ENCODE data around the gene NUDT15.

Gene NUDT15

DNA sequence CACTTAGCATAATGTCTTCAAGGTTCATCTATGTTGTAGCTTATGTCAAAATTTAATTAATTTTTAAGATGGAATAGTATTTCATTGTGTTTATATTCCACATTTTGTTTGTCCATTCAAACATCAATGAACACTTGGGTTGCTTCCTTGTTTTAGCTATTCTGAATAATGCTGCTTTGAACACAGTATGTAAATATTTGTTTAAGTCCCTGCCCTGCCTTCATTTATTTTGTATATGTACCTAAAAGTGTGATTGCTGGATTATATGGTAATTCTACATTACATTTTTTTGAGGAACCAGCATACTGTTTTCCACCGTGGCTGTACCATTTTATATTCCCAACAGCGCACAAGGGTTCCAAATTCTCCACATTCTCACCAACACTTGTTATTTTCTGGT is 18.9 kb upstream of the NUDT15 start:
- no peak for TF ChIP-seq GATA3 (IDR thresholded peaks at IDR 0.05; ENCODE audit: low read depth, low read length)
- TF ChIP-seq GATA2 (IDR thresholded peaks at IDR 0.05; ENCODE audit: low read depth, low read length), result no peak

DNA sequence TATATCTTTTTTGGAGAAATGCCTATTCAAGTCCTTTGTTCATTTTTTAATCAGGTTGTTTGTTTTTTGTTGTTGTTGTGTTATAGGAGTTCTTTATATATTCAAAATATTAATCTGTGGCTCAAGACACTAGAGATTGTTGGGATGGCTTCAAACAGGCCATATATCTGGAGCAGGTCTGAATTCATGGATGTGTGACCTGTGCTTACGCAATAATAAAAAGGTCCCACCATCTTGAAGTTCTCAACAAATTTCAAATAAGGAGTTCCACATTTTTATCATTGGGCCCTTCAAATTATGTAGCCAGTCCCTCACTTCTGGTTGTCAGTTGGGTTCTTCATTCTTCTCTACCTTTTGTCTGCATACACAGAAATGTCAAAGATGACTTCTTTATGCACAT is 17.7 kb upstream of the NUDT15 start:
- no peak for TF ChIP-seq GATA3 (IDR thresholded peaks at IDR 0.05; ENCODE audit: low read depth, low read length)
- TF ChIP-seq GATA2 (IDR thresholded peaks at IDR 0.05; ENCODE audit: low read depth, low read length), result no peak

GRCh38 chr13:48028066-48028465 is 9.5 kb upstream of the NUDT15 start:
- no peak for TF ChIP-seq GATA3 (IDR thresholded peaks at IDR 0.05; ENCODE audit: low read depth, low read length)
- TF ChIP-seq GATA2 (IDR thresholded peaks at IDR 0.05; ENCODE audit: low read depth, low read length), result no peak

DNA sequence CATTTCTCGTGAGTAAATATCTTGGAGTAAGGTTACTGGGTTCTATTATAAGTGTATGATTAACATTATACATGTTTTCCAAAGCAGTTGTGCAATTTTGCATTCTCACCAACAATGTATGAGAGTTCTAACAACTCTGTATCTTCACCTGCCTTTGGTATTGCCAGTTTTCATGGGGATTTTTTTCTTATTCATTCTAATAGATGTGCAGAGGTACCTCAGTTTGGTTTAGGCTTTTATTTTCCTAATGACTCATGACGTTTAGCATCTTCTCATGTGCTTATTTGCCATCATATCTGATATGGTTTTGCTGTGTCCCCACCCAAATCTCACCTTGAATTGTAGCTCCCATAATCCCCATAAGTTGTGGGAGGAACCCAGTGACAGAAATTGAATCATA is 7.7 kb upstream of the NUDT15 start:
- TF ChIP-seq GATA2 (IDR thresholded peaks at IDR 0.05; ENCODE audit: low read depth, low read length) (no peak), GATA3 (IDR thresholded peaks at IDR 0.05; ENCODE audit: low read depth, low read length) (no peak)

DNA sequence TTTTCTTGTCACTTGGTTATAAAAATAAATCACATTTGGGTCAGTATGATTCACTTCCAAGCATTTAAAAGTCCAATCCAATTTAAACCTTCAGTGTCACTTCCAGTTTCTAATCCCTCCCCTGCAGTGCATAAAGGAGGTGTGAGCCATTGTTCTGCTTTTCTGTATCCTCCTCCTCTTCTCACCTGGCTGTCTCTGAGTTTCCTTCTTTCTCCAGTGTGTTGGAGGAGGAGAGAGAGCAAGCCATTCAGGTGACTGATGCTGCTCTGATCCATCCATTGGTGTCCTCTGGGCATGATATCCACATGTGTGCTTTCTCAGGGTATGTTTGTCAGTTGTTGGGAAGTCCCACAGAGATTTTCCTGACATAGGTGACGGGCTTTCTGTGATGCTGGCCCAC is 1.2 kb downstream of the NUDT15 start:
- no peak for TF ChIP-seq GATA2 (IDR thresholded peaks at IDR 0.05; ENCODE audit: low read depth, low read length)
- no peak for TF ChIP-seq GATA3 (IDR thresholded peaks at IDR 0.05; ENCODE audit: low read depth, low read length)

- TF ChIP-seq GATA3 (IDR thresholded peaks at IDR 0.05; ENCODE audit: low read depth, low read length) (no peak), GATA2 (IDR thresholded peaks at IDR 0.05; ENCODE audit: low read depth, low read length) (no peak)
Measured at GRCh38 chr13:48040049-48040448, 2.5 kb downstream of the NUDT15 start.

GRCh38 chr13:48040896-48041295 is 3.4 kb downstream of the NUDT15 start:
- no peak for TF ChIP-seq GATA2 (IDR thresholded peaks at IDR 0.05; ENCODE audit: low read depth, low read length)

DNA sequence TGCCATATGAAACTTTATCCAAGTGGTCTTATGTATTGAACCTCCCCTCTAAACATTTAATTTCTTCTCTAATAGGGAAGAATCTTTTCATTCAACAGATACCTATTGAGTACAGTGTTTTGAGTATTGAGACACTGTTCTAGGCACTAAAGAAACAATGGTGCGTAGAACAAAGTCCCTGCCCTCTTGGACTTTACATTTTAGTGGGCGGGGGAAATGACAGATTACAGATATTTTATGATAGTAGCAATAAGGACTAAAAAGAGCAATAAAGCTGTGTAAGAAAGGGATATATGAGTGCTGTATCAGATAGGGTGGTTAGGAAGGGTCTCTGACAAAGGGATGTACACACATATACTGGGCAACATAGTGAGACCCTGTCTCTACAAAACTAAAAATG is 5.4 kb downstream of the NUDT15 start:
- TF ChIP-seq GATA3 (IDR thresholded peaks at IDR 0.05; ENCODE audit: low read depth, low read length) (no peak), GATA2 (IDR thresholded peaks at IDR 0.05; ENCODE audit: low read depth, low read length) (no peak)

GRCh38 chr13:48043789-48044503 is 6.4 kb downstream of the NUDT15 start:
- no peak for TF ChIP-seq GATA2 (IDR thresholded peaks at IDR 0.05; ENCODE audit: low read depth, low read length)
- no peak for TF ChIP-seq GATA3 (IDR thresholded peaks at IDR 0.05; ENCODE audit: low read depth, low read length)

DNA sequence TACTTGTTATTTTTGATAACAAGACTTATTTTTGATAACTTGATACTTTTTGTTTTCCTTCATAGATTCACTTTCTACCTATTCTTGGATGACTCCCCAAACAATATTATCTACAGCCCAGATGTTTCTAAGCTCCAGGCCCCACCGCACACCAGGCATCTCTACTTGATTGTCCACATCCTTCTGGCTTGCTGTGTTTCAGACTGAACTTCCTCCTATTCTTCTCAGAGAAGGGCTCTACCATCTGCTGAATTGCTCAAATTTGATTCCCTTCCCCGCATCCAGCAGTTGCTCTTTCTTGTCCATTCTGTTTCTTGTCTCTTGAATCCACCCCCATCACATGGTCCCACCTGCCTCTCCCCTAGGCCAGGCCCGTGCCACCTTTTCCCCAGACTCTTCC is 13.0 kb downstream of the NUDT15 start:
- TF ChIP-seq GATA3 (IDR thresholded peaks at IDR 0.05; ENCODE audit: low read depth, low read length) (no peak), GATA2 (IDR thresholded peaks at IDR 0.05; ENCODE audit: low read depth, low read length) (no peak)

DNA sequence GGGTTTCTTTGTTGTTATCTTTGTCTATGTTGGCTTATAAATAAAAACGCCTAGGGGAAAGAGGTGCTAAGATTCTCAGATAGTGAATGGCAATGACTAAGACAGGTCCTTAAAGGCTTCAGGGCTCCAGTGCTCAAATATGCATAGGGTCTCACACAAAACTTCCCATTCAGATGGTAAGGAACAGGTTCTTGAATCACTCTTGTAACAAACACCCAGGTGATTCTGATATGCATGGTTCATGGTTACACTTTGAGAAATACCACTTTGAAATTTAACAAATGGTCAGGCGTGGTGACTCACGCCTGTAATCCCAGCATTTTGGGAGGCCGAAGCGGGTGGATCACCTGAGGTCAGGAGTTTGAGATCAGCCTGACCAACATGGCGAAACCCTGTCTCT is 17.1 kb downstream of the NUDT15 start:
- TF ChIP-seq GATA2 (IDR thresholded peaks at IDR 0.05; ENCODE audit: low read depth, low read length) (no peak), GATA3 (IDR thresholded peaks at IDR 0.05; ENCODE audit: low read depth, low read length) (no peak)

- TF ChIP-seq GATA2 (IDR thresholded peaks at IDR 0.05; ENCODE audit: low read depth, low read length) (no peak), GATA3 (IDR thresholded peaks at IDR 0.05; ENCODE audit: low read depth, low read length) (no peak)
Measured at GRCh38 chr13:48055712-48056111, 18.2 kb downstream of the NUDT15 start.

DNA sequence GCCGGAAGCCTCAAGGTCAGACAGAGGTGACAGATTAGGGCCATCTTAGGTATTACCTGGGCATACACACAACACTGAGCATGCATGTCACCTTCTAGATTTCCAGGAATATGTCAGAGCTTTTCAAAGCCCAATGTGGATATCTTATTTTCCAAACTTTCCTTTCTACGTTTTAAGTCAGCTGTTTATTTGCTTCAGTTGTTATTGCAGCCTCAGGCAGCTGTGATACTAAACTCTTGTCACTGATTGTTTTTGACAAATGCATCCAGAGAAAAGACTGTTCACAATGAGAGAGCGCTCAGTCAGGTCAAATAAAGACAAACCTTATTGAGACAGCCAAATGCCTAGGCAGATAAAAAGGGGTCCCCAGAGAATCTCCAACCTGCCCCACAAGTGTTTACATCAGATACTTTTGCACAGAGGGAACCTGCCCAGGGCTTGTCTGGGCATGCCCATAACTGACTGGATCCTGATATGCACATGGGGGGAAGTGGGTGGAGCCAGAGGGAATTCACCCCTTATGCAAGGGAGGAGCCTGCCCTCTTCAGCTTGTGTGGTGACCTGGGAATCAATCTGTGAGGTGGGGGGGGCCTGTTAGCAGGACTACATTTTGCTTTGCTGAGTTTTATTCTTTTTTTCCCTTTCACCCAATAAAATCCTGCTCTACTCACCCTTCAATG is 28.9 kb downstream of the NUDT15 start:
- no peak for TF ChIP-seq GATA3 (IDR thresholded peaks at IDR 0.05; ENCODE audit: low read depth, low read length)

DNA sequence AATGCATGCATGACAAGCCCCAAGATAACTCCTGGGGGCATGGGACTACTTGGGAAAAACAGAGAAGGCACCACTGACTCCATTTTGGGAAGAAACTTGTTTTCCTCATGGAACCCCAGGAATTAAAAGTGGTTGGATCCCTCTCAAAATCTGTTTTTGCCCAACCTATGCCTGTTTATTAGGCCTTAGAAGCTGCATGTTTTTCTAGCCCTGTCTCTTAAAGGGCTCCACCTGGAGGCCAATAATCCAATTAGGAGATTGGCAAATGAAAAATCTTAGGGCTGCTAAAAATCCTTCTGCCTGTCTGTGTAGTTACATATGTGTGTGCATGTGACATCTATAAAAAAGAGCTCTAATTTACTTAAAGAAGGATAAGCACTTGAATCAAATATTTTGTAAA is 30.5 kb downstream of the NUDT15 start:
- no peak for TF ChIP-seq GATA2 (IDR thresholded peaks at IDR 0.05; ENCODE audit: low read depth, low read length)
- no peak for TF ChIP-seq GATA3 (IDR thresholded peaks at IDR 0.05; ENCODE audit: low read depth, low read length)

- TF ChIP-seq GATA2 (IDR thresholded peaks at IDR 0.05; ENCODE audit: low read depth, low read length) (no peak), GATA3 (IDR thresholded peaks at IDR 0.05; ENCODE audit: low read depth, low read length) (no peak)
Measured at GRCh38 chr13:48068952-48069351, 31.4 kb downstream of the NUDT15 start.

Measured in SH-SY5Y (cell line).